ENCODE results near the gene AKAP6.
"Not testable (repeated sequence)": the region's sequence is repeated elsewhere in the genome, so short reads cannot be mapped to it uniquely, and the experiment has no call there.

AKAP6 gene

DNA sequence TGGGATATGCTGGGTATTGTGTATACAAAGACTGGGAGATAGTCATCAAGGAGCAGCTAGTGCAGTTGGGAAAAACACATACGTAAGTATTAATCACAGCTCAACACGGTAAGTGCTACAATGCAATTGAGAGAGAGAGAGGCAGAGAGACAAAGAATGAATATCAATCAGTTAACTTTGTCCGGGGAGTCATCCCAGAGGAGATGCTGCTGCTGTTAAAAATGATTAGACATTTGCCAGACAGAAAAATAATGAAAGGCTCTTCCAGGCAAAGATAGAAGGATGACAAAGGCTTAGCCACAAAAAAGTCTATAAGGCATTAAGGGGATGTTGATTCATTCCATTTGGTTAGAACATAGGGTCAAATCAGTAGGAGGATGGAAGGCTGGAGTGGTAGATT, 45.1 kb downstream of the AKAP6 start:
- H3K27ac ChIP-seq (ENCODE audit: low read length), result no peak overlapping the region
- no peak overlapping the region for H3K4me3 ChIP-seq (ENCODE audit: low read depth in 1 of 2, low read length in 2 of 2)
- no peaks in the 10 kb centered on the region for H3K27me3 ChIP-seq (ENCODE audit: low read depth, low read length)
- no peaks in the 10 kb centered on the region for H3K9me3 ChIP-seq (ENCODE audit: control insufficient read depth in 1 of 2, low read length in 2 of 2)
- no peaks in the 10 kb centered on the region for H3K36me3 ChIP-seq (ENCODE audit: control insufficient read depth in 1 of 2, insufficient read depth in 2 of 2, low read length in 2 of 2)
- H3K4me1 ChIP-seq (ENCODE audit: control insufficient read depth in 1 of 2, insufficient read depth in 2 of 2, low read length in 2 of 2), result no peaks in the 10 kb centered on the region

DNA sequence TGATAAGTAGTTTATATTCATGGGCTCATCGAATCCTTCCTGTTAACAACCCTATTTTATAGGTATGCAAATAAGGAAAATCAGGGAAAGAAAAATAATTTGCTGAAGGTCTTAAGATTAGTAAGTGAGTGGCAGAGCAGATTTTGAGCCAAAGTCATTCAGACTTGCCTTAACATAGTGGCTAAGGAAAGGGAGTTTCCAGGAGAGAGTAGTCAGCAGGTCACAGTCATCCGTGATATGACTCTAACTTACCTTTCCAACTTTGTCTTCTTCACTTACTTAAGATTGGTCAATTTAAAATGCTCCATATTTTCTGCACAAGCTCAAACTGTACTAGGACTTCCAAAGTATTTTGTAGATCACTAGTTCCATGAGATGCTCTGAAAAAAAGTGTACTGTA, 46.6 kb downstream of the AKAP6 start:
- no peak overlapping the region for H3K4me3 ChIP-seq (ENCODE audit: low read depth in 1 of 2, low read length in 2 of 2)
- H3K9me3 ChIP-seq (ENCODE audit: control insufficient read depth in 1 of 2, low read length in 2 of 2), result no peaks in the 10 kb centered on the region
- no peaks in the 10 kb centered on the region for H3K27me3 ChIP-seq (ENCODE audit: low read depth, low read length)
- H3K36me3 ChIP-seq (ENCODE audit: control insufficient read depth in 1 of 2, insufficient read depth in 2 of 2, low read length in 2 of 2), result no peaks in the 10 kb centered on the region
- H3K4me1 ChIP-seq (ENCODE audit: control insufficient read depth in 1 of 2, insufficient read depth in 2 of 2, low read length in 2 of 2), result no peaks in the 10 kb centered on the region
- no peak overlapping the region for H3K27ac ChIP-seq (ENCODE audit: low read length)

DNA sequence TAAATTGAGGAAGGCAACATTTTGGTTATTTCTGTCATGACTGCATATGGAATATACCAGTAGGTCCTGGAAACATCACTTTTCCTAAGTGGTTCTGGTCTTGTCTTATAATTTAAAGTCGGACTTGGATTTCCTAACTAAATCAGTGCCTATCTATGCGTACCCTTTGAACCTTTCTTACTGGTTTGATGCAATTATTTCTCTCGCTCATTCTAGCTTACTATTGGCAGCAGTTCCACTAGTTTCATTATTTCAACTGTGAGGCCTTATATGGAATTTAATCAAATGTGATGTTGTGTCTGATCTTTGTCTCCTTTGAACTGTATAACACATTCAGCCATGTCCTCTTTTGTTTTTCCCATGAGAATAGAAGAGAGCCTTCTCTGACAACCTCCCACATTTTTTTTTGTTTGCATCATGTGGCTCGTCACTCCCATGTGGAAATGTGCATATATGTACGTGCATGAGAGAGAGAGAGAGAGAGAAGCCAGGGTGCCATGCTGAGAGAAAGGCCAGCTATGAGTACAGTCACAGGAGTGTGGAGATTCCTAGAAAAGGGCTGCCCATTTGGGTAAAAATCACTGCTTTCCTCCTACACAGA, 48.0 kb downstream of the AKAP6 start:
- Histone ChIP-seq H3K4me3 (ENCODE audit: low read depth in 1 of 2, low read length in 2 of 2) (no peak overlapping the region), H3K4me1 (ENCODE audit: control insufficient read depth in 1 of 2, insufficient read depth in 2 of 2, low read length in 2 of 2) (no peaks in the 10 kb centered on the region), H3K27me3 (ENCODE audit: low read depth, low read length) (no peaks in the 10 kb centered on the region), H3K36me3 (ENCODE audit: control insufficient read depth in 1 of 2, insufficient read depth in 2 of 2, low read length in 2 of 2) (no peaks in the 10 kb centered on the region), H3K27ac (ENCODE audit: low read length) (no peak overlapping the region), H3K9me3 (ENCODE audit: control insufficient read depth in 1 of 2, low read length in 2 of 2) (no peaks in the 10 kb centered on the region)

DNA sequence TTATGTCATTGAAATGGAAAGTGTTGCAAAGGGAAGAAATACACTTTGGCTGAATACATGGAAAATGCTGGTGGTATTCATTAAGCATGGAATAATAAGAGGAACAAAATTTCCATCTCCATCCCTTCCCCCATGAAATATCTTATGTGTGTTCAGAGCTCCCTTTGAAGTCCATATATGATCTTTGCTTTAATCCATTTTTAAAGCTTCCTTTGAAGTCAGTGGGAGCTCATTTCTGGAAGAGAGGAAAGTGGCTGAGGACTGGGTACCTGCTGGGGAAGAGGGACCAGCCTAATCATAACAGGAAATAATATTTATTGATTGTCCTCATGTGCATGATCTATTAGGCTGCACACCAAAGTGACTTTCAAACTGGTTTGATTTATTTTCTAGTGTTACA, 49.2 kb downstream of the AKAP6 start:
- Histone ChIP-seq H3K4me3 (ENCODE audit: low read depth in 1 of 2, low read length in 2 of 2) (no peak overlapping the region), H3K27ac (ENCODE audit: low read length) (no peak overlapping the region), H3K27me3 (ENCODE audit: low read depth, low read length) (no peaks in the 10 kb centered on the region), H3K36me3 (ENCODE audit: control insufficient read depth in 1 of 2, insufficient read depth in 2 of 2, low read length in 2 of 2) (no peaks in the 10 kb centered on the region), H3K4me1 (ENCODE audit: control insufficient read depth in 1 of 2, insufficient read depth in 2 of 2, low read length in 2 of 2) (no peaks in the 10 kb centered on the region), H3K9me3 (ENCODE audit: control insufficient read depth in 1 of 2, low read length in 2 of 2) (no peaks in the 10 kb centered on the region)

DNA sequence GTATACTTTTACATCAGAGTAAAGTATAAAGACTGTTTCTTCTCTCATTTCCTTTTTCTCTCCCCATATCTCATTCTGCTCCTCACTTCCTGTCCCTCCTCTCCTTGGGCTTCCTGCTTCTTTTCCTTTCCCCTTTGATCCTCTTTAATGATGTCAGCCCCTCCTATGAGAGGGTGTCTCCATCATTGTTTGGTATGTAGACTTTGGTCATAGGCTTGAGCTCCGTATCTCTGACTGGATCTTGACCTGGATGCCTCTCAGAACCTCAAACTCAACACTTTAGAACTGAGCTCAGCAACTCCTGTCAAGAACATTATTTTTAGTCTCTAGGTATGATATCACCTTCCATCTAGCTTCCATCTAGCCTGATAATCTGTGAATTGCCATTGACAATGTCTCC, 50.3 kb downstream of the AKAP6 start:
- Histone ChIP-seq H3K36me3 (ENCODE audit: control insufficient read depth in 1 of 2, insufficient read depth in 2 of 2, low read length in 2 of 2) (no peaks in the 10 kb centered on the region), H3K9me3 (ENCODE audit: control insufficient read depth in 1 of 2, low read length in 2 of 2) (no peaks in the 10 kb centered on the region)

DNA sequence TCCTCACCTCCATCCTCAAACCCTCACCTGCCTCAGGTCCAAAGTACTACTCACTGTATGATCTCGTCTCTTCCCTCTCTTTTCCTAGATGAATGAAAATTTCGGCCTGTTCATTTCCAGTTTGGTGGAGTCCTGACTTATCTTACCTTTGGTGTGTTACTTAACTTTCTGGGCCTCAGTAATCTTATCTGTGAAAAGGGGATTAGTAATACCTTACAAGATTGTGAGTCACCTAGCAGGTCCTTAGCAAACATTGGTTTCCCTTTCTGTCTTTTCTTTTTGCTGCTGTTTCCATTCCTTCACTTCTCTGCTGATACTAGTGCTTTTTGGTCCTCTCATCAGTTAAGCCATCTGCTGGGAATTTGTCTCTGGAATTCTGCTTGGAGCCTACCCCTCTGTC, 52.8 kb downstream of the AKAP6 start:
- Histone ChIP-seq H3K9me3 (ENCODE audit: control insufficient read depth in 1 of 2, low read length in 2 of 2) (no peaks in the 10 kb centered on the region), H3K36me3 (ENCODE audit: control insufficient read depth in 1 of 2, insufficient read depth in 2 of 2, low read length in 2 of 2) (no peaks in the 10 kb centered on the region), H3K4me3 (ENCODE audit: low read depth in 1 of 2, low read length in 2 of 2) (no peak overlapping the region), H3K4me1 (ENCODE audit: control insufficient read depth in 1 of 2, insufficient read depth in 2 of 2, low read length in 2 of 2) (no peaks in the 10 kb centered on the region), H3K27me3 (ENCODE audit: low read depth, low read length) (no peaks in the 10 kb centered on the region), H3K27ac (ENCODE audit: low read length) (no peak overlapping the region)

More for the DNA sequence above, 50.3 kb downstream of the AKAP6 start:
- Histone ChIP-seq H3K27me3 (ENCODE audit: low read depth, low read length) (no peaks in the 10 kb centered on the region), H3K27ac (ENCODE audit: low read length) (no peak overlapping the region), H3K4me1 (ENCODE audit: control insufficient read depth in 1 of 2, insufficient read depth in 2 of 2, low read length in 2 of 2) (no peaks in the 10 kb centered on the region), H3K4me3 (ENCODE audit: low read depth in 1 of 2, low read length in 2 of 2) (no peak overlapping the region)

DNA sequence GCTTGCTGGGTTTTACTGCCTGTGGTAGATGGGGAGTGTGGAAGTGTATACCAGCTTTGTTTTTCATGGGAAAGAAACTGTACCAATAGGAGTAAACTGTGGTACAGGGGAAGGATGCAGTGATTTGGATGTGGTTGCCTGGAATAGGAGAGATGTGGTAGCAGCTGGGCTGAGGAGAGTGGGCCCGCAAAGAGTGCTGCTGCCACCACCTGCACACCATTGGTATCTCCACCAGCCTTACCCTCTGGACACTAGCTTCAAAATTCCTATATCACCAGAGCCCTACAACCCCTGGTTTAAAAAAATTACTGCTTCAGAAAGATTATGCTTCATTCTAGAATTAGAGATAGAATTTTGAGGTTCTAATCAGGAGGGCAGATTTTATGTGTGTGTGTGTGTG, 53.6 kb downstream of the AKAP6 start:
- Histone ChIP-seq H3K27me3 (ENCODE audit: low read depth, low read length) (no peaks in the 10 kb centered on the region), H3K36me3 (ENCODE audit: control insufficient read depth in 1 of 2, insufficient read depth in 2 of 2, low read length in 2 of 2) (no peaks in the 10 kb centered on the region), H3K27ac (ENCODE audit: low read length) (no peak overlapping the region), H3K4me3 (ENCODE audit: low read depth in 1 of 2, low read length in 2 of 2) (no peak overlapping the region), H3K4me1 (ENCODE audit: control insufficient read depth in 1 of 2, insufficient read depth in 2 of 2, low read length in 2 of 2) (no peaks in the 10 kb centered on the region), H3K9me3 (ENCODE audit: control insufficient read depth in 1 of 2, low read length in 2 of 2) (no peaks in the 10 kb centered on the region)

DNA sequence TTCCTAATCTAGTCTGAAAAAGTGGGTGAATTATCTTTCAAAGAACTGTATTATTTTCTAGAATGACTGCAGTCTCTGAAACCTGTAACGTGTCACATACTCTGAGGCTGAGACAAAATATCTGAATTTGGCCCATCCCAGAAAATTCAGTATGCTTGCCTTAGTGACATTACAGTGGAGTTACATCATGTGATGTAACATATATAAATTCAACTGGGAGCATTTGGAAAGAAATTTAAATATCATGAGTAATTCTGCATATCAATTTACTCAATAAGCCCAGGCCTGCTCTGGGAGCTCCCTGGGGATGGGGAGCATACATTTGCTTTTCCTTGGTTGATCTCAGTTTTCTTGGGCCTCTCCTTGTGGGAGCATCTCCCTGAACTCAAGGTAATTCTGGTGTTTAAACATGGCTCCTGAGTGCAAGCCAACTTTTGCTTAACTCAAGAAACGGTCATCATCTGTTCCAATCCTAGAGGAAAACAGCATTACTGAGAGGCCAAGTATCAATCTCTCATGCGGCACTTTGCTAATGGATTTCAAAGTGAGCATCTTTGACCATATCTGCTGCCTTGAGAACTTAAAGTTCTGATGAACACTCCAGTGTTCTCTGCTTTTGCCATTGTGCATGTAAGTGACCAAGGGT, 54.4 kb downstream of the AKAP6 start:
- Histone ChIP-seq H3K27me3 (ENCODE audit: low read depth, low read length) (no peaks in the 10 kb centered on the region), H3K27ac (ENCODE audit: low read length) (no peak overlapping the region), H3K4me1 (ENCODE audit: control insufficient read depth in 1 of 2, insufficient read depth in 2 of 2, low read length in 2 of 2) (no peaks in the 10 kb centered on the region)

DNA sequence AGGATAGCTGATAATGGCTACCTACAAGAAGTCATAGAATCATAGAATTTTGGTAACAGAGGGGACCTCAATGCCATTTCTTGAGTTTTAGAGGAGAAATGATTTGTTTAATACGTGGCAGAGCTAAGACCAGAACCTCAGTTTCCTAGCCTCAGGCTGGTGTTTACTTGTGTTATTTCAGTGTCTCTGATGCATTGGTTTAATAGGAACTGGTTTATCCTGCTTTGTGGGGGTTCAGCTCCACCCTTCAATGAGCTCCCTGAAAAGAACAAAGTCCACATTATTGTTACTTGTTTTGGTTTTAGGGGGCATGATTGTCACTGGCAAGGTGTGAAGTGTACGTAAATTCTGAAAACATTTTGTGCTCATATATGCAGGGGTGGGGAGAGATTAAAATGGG, 55.4 kb downstream of the AKAP6 start:
- Histone ChIP-seq H3K4me1 (ENCODE audit: control insufficient read depth in 1 of 2, insufficient read depth in 2 of 2, low read length in 2 of 2) (no peaks in the 10 kb centered on the region), H3K36me3 (ENCODE audit: control insufficient read depth in 1 of 2, insufficient read depth in 2 of 2, low read length in 2 of 2) (no peaks in the 10 kb centered on the region), H3K27ac (ENCODE audit: low read length) (no peak overlapping the region), H3K9me3 (ENCODE audit: control insufficient read depth in 1 of 2, low read length in 2 of 2) (no peaks in the 10 kb centered on the region), H3K4me3 (ENCODE audit: low read depth in 1 of 2, low read length in 2 of 2) (no peak overlapping the region), H3K27me3 (ENCODE audit: low read depth, low read length) (no peaks in the 10 kb centered on the region)

More for the DNA sequence above, 54.4 kb downstream of the AKAP6 start:
- H3K36me3 ChIP-seq (ENCODE audit: control insufficient read depth in 1 of 2, insufficient read depth in 2 of 2, low read length in 2 of 2), result no peaks in the 10 kb centered on the region
- H3K4me3 ChIP-seq (ENCODE audit: low read depth in 1 of 2, low read length in 2 of 2), result no peak overlapping the region
- no peaks in the 10 kb centered on the region for H3K9me3 ChIP-seq (ENCODE audit: control insufficient read depth in 1 of 2, low read length in 2 of 2)

DNA sequence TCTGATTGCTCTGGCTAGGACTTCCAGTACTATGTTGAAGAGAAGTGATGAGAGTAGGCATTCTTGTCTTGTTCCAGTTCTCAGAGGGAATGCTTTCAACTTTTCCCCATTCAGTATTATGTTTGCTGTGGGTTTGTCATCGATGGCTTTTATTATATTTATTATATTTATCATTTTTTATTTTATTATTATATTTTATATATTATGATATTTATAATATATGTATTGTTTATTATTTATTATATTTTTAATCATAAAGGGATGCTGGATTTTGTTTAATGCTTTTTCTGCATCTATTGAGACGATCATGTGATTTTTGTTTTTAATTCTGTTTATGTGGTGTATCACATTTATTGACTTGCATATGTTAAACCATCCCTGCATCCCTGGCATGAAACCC, 58.2 kb downstream of the AKAP6 start:
- not testable (repeated sequence) for H3K27me3 ChIP-seq (ENCODE audit: low read depth, low read length); H3K9me3 ChIP-seq (ENCODE audit: control insufficient read depth in 1 of 2, low read length in 2 of 2); H3K27ac ChIP-seq (ENCODE audit: low read length); H3K4me3 ChIP-seq (ENCODE audit: low read depth in 1 of 2, low read length in 2 of 2); H3K4me1 ChIP-seq (ENCODE audit: control insufficient read depth in 1 of 2, insufficient read depth in 2 of 2, low read length in 2 of 2); H3K36me3 ChIP-seq (ENCODE audit: control insufficient read depth in 1 of 2, insufficient read depth in 2 of 2, low read length in 2 of 2)

DNA sequence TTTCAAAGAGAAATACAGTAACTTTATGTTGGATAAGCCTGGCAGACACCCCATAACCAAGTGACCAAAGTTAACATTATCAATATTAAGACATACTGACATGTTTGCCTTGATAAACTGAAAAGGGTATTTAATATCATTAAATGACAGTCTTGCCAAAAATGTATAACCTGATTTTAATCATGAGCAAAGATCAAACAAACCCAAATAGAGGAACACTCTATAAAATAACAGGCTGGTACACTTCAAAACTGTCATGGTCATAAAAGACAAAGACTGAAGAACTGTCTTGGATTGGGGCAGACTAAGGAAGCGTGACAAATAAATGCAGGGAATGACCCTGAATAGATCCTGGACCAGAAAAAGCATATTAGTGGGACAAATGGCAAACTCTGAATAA, 64.0 kb downstream of the AKAP6 start:
- H3K4me3 ChIP-seq (ENCODE audit: low read depth in 1 of 2, low read length in 2 of 2), result no peak overlapping the region
- H3K27me3 ChIP-seq (ENCODE audit: low read depth, low read length), result no peaks in the 10 kb centered on the region
- H3K36me3 ChIP-seq (ENCODE audit: control insufficient read depth in 1 of 2, insufficient read depth in 2 of 2, low read length in 2 of 2), result no peaks in the 10 kb centered on the region
- no peak overlapping the region for H3K27ac ChIP-seq (ENCODE audit: low read length)
- H3K9me3 ChIP-seq (ENCODE audit: control insufficient read depth in 1 of 2, low read length in 2 of 2), result no peaks in the 10 kb centered on the region
- peaks cover 0 to 6% of the 10 kb centered on the region in 2 donors for H3K4me1 ChIP-seq (ENCODE audit: control insufficient read depth in 1 of 2, insufficient read depth in 2 of 2, low read length in 2 of 2)

DNA sequence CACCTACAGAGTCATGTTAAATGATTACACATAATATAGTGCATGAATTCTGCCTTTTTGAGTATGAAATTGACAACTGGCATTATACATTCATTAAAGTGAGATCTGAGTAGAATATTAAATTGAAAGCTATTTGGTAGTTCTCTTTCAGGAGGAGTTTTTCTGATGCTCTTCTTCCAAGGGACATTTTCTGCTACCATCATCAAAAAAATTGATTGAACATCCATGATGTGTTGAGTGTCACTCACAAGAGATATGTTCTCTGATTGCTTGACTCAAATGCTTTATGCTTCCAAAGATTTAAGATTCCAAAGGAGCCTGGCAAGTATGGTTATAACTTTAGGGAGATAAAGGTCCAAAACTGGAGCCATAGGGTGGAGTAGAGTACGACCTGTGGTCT, 64.9 kb downstream of the AKAP6 start:
- Histone ChIP-seq H3K4me3 (ENCODE audit: low read depth in 1 of 2, low read length in 2 of 2) (no peak overlapping the region), H3K4me1 (ENCODE audit: control insufficient read depth in 1 of 2, insufficient read depth in 2 of 2, low read length in 2 of 2) (peaks cover 0 to 9% of the 10 kb centered on the region in 2 donors), H3K9me3 (ENCODE audit: control insufficient read depth in 1 of 2, low read length in 2 of 2) (no peaks in the 10 kb centered on the region), H3K27ac (ENCODE audit: low read length) (no peak overlapping the region), H3K36me3 (ENCODE audit: control insufficient read depth in 1 of 2, insufficient read depth in 2 of 2, low read length in 2 of 2) (no peaks in the 10 kb centered on the region), H3K27me3 (ENCODE audit: low read depth, low read length) (no peaks in the 10 kb centered on the region)
